GM12874 (cell line): ENCODE data around the gene BORA.
A peak's percentile ranks its signal among the peaks of the same experiment; 100 is the strongest.

Experiments
- TF ChIP-seq, protein P1 (sequence below): IDR thresholded peaks from 2 replicates; pipeline ENCODE4 v1.5.1; 2011; ENCODE audit warnings: low read depth, mild to moderate bottlenecking, control low read depth, low read length, moderate library complexity; ENCODE audit not compliant: insufficient read depth

BORA gene

GRCh38 chr13:72774019-72774418 is 46.3 kb downstream of the BORA start:
- TF ChIP-seq, protein P1, sequence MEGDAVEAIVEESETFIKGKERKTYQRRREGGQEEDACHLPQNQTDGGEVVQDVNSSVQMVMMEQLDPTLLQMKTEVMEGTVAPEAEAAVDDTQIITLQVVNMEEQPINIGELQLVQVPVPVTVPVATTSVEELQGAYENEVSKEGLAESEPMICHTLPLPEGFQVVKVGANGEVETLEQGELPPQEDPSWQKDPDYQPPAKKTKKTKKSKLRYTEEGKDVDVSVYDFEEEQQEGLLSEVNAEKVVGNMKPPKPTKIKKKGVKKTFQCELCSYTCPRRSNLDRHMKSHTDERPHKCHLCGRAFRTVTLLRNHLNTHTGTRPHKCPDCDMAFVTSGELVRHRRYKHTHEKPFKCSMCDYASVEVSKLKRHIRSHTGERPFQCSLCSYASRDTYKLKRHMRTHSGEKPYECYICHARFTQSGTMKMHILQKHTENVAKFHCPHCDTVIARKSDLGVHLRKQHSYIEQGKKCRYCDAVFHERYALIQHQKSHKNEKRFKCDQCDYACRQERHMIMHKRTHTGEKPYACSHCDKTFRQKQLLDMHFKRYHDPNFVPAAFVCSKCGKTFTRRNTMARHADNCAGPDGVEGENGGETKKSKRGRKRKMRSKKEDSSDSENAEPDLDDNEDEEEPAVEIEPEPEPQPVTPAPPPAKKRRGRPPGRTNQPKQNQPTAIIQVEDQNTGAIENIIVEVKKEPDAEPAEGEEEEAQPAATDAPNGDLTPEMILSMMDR, result no peak

DNA sequence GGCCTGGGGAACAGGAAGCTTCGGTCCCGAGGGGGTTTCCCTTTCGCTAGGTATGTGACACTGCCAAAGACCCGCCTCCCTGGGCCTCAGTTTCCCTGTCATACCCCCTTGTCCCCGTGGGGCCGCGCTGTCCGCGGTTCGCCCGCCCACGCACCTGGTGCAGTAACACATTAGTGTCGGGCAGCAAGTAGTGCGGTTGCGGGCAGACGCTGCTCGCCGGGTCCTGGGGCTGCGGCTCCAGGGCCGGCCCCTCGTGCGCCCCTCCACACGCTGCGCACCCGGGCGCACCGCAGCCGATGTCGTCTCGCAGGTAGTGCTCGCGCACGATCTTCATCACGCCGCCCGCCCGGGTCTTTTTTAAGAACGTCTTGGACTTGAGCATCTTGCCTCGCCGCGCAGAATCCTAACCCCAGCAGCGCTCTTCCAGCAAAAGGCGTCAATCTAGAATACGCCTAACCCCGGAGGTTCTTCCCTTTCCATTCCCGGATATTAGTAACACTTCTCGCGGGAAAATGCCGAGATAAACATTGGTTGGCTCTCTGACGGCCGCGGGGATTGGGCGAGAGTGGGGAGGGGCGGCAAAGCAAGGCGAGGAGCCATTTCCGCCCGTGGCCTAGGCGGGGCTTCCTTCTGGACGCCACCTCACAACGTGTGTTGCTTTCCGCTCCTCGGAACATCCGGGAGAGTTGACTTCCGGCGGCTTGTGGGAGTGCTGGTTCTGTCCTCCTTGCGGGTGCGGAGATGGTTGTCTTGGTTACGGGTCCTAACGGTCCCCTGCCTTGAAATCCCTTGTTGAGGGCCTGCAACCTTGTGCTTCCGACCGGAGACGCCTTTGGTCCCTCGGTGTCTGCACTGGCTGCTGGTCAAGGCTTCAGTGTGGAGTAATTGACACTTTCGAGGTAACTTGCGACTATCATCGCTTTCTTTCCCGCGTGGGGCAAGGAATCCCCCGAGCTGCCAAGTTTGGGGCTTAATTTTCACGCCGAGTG is 54.0 kb downstream of the BORA start, which contains the start of the genes DIS3 and PIBF1:
Gene DIS3, minus strand, starts transcription at position 450 of the 989 bp plus-strand sequence. Its CDS starts 68 bp downstream, at position 382.
Gene PIBF1, plus strand, starts transcription at position 683 of the 989 bp plus-strand sequence. CDS start 1,337 bp downstream, outside the sequence.
- TF ChIP-seq, protein P1, result peak; percentile 27; the same call in 1 of the 2 replicates

GRCh38 chr13:72782717-72783116 is 55.0 kb downstream of the BORA start:
- TF ChIP-seq, protein P1, result no peak

GRCh38 chr13:72788831-72789230 is 61.1 kb downstream of the BORA start:
- TF ChIP-seq, protein P1, result no peak

DNA sequence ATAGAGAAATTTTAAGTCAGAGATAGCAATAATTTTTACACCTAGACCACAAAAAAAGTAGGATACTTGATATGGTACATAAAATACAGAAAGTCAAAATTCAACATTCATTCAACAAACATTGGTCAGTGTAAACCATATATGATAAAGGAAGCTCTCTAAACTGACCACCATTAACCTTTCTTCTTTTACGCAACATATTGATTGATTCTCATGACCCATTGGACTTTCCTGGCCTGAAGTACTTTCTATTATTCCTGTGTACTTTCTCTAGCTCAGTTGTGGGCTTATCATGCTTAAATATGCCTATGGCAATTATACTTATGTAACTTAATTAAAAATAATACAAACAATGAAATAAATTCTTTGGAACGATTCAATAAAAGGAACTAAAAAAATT is 64.9 kb downstream of the BORA start:
- TF ChIP-seq, protein P1, result no peak

DNA sequence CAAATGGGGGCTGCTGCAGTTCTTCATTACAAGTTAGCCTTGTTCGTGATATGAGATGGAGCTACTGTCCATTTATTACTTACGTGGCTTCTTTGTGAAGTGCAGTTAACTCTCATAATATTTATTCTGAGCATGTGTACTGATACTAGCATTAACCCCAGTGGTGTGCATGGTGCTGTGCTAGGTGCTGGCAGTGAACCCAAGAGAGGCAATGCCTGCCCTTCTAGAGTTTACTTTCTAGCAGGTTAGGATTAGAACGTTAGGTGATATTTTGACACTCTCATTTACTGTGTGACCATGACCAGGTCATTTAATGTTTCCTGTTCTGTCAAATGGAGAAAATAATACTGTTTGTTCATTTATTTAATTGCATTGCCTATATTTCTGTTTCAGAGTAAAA is 71.1 kb downstream of the BORA start:
- TF ChIP-seq, protein P1, result no peak

- TF ChIP-seq, protein P1, result no peak
Measured at GRCh38 chr13:72804301-72804700, 76.6 kb downstream of the BORA start.
